ENCODE measurements around the gene SEMA5A.

DNA sequence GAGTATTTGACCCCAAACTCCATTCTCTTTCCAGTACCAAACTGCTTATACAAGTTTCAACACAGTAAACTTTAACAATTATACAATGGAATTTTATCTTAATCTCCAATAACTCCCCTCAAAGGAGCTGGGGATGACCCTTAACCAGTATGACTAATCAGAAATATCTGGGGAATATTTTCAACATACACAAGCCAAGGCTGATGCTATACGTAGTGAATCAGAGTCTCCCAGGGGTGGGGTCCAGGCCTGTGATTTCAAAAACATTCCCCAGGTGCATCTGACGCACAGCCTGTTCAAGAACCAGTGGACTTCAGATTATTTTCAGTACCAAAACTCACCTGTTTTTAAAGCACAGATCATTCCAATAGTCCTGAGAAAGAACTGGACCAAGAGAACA is 11.8 kb upstream of the SEMA5A start:
- TF ChIP-seq ZNF707 (tag by site-specific recombination; IDR thresholded peaks at IDR 0.05) (no peak), ZBTB26 (tag by site-specific recombination; optimal IDR thresholded peaks at IDR 0.05) (no peak), SP2 (tag by site-specific recombination; IDR thresholded peaks at IDR 0.05) (no peak), TCF7L2 (IDR thresholded peaks at IDR 0.05; ENCODE audit: borderline replicate concordance, low read depth, low read length) (no peak), ZNF701 (tag by site-specific recombination; IDR thresholded peaks at IDR 0.05) (no peak)
- TF ChIP-seq, protein P1, sequence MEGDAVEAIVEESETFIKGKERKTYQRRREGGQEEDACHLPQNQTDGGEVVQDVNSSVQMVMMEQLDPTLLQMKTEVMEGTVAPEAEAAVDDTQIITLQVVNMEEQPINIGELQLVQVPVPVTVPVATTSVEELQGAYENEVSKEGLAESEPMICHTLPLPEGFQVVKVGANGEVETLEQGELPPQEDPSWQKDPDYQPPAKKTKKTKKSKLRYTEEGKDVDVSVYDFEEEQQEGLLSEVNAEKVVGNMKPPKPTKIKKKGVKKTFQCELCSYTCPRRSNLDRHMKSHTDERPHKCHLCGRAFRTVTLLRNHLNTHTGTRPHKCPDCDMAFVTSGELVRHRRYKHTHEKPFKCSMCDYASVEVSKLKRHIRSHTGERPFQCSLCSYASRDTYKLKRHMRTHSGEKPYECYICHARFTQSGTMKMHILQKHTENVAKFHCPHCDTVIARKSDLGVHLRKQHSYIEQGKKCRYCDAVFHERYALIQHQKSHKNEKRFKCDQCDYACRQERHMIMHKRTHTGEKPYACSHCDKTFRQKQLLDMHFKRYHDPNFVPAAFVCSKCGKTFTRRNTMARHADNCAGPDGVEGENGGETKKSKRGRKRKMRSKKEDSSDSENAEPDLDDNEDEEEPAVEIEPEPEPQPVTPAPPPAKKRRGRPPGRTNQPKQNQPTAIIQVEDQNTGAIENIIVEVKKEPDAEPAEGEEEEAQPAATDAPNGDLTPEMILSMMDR (tag by site-specific recombination; IDR thresholded peaks at IDR 0.05) = no peak
